Activated CD8-positive, alpha-beta T cell treated with anti-CD3 and anti-CD28 coated beads for 36 hours (primary cell): ENCODE data around the gene RTBDN. TPM values are rescaled to one million over a fixed set of nuclear protein-coding genes. Genes with fewer than 3 reads are reported as not detected.

ENCODE experiments used
- ATAC-seq: fragments of 200-7000 bp; cut with Tn5 transposase; one replicate; pipeline ENCODE4 v1.10.0; 2021; ENCODE audit warnings: mild to moderate bottlenecking, moderate library complexity
- CTCF ChIA-PET: fragments of 350-600 bp; sonication (Branson Sonifier 250); formaldehyde crosslinking; loops from one replicate; lab custom pipeline; 2021; ENCODE audit warnings: antibody characterized with exemption; lab: Charles Lee
- POLR2A ChIA-PET: fragments of 350-600 bp; sonication (Branson Sonifier 250); formaldehyde crosslinking; loops from one replicate; lab custom pipeline; 2021; ENCODE audit warnings: antibody characterized with exemption; lab: Charles Lee
- DNase-seq: peaks from one replicate; pipeline ENCODE4 v3.0.0-alpha.2; 2020
- H3K27ac Mint-ChIP-seq: one replicate; pipeline ENCODE4 v1.8.0; 2021; ENCODE audit warnings: mild to moderate bottlenecking, mixed read lengths
- H3K27me3 Mint-ChIP-seq: one replicate; pipeline ENCODE4 v1.8.0; 2021; ENCODE audit warnings: mixed read lengths
- H3K36me3 Mint-ChIP-seq: one replicate; pipeline ENCODE4 v1.8.0; 2021; ENCODE audit warnings: low read depth, mixed read lengths
- H3K4me1 Mint-ChIP-seq: one replicate; pipeline ENCODE4 v1.8.0; 2021; ENCODE audit warnings: low read depth, mixed read lengths
- H3K4me3 Mint-ChIP-seq: one replicate; pipeline ENCODE4 v1.8.0; 2021; ENCODE audit warnings: mild to moderate bottlenecking, moderate library complexity, mixed read lengths
- H3K9me3 Mint-ChIP-seq: one replicate; pipeline ENCODE4 v1.8.0; 2021; ENCODE audit warnings: mixed read lengths
- CTCF ChIP-seq: fragments of 200-600 bp; IDR thresholded peaks from one replicate; pipeline ENCODE4 v1.8.0; 2022; ENCODE audit warnings: antibody characterized with exemption, mild to moderate bottlenecking
- intact Hi-C: fragments of 100-400 bp; cut with micrococcal nuclease; formaldehyde crosslinking; loops from one replicate; pipeline ENCODE4 v1.10.0; 2022
- total RNA-seq, 2 experiments: library from RNA; stranded (reverse); gene quantifications; one replicate each; pipeline ENCODE4 v1.2.3, GENCODE V29; 2021

Gene RTBDN
- total RNA-seq, result not detected

- ATAC-seq (no peak), DNase-seq (peak; percentile 63)
- intact Hi-C loops, result no loop called here
- ChIA-PET POLR2A (interaction anchor here (1.3 to 1.4 kb wide), 3 partner anchors 10 to 99 kb away, joined by 3 read pairs; partner anchors contain the start of genes FARSA and GET3), CTCF (interaction anchor here (0.8 to 1.5 kb wide), 5 partner anchors 10 to 101 kb away, joined by 3 to 13 read pairs (median 5); no protein-coding TSS in a partner anchor)
- Mint-ChIP-seq H3K4me1 (peaks cover 30% of the 10 kb centered on the region), H3K27me3 (peaks cover 76% of the 10 kb centered on the region), H3K9me3 (peaks cover 1% of the 10 kb centered on the region), H3K4me3 (peak within 1 kb of the TSS; percentile 31), H3K36me3 (no peaks in the 10 kb centered on the region), H3K27ac (no peak within 1 kb of the TSS)
- TF ChIP-seq CTCF, result no peak
These were observed at the start of gene RTBDN for GRCh38 chr19:12834566-12834943. RTBDN (minus strand) TSS chr19:12834579; CDS start chr19:12829979, 4,600 bp downstream.

GRCh38 chr19:12882589-12882988 lies 48.2 kb upstream of the RTBDN start:
- intact Hi-C loops, result loop anchor here (10.0 kb wide), 1 partner anchor 52 kb away; the partner anchor contains the start of genes CALR and FARSA
- CTCF ChIA-PET, result interaction anchor here (0.9 to 9.0 kb wide), 7 partner anchors 8 to 125 kb away, joined by 3 to 67 read pairs (median 6); partner anchors contain the start of gene GCDH

GRCh38 chr19:12881172-12881808 lies 46.9 kb upstream of the RTBDN start, which contains the start of gene DNASE2:
DNASE2 (minus strand) TSS chr19:12881449; CDS start chr19:12881375, 74 bp downstream.
- POLR2A ChIA-PET, result interaction anchor here (1.1 to 2.6 kb wide), 4 partner anchors 8 to 58 kb away, joined by 3 to 9 read pairs (median 4); partner anchors contain the start of gene CALR
- peak; percentile 73 for ATAC-seq
- intact Hi-C loops, result loop anchor here (10.0 kb wide), 1 partner anchor 54 kb away; the partner anchor contains the start of genes CALR and FARSA

More at GRCh38 chr19:12882589-12882988, 48.2 kb upstream of the RTBDN start:
- peaks cover 18% of the 10 kb centered on the region for H3K4me1 Mint-ChIP-seq
- no peaks in the 10 kb centered on the region for H3K27me3 Mint-ChIP-seq
- ATAC-seq, result no peak
- no peak overlapping the region for H3K27ac Mint-ChIP-seq
- H3K36me3 Mint-ChIP-seq, result peaks cover 6% of the 10 kb centered on the region
- H3K4me3 Mint-ChIP-seq, result peak overlapping the region; percentile 90
- no peak for DNase-seq
- POLR2A ChIA-PET, result interaction anchor here (0.6 to 2.6 kb wide), 4 partner anchors 10 to 201 kb away, joined by 3 to 9 read pairs (median 4); partner anchors contain the start of genes DHPS and GET3
- peaks cover 7% of the 10 kb centered on the region for H3K9me3 Mint-ChIP-seq
- no peak for TF ChIP-seq CTCF

GRCh38 chr19:12880551-12881171 lies 46.3 kb upstream of the RTBDN start:
- DNase-seq (peak; percentile 32), ATAC-seq (no peak)
- POLR2A ChIA-PET, result interaction anchor here (1.1 to 2.6 kb wide), 4 partner anchors 8 to 58 kb away, joined by 3 to 9 read pairs (median 4); partner anchors contain the start of gene CALR
- Mint-ChIP-seq H3K36me3 (peaks cover 6% of the 10 kb centered on the region), H3K27ac (peak overlapping the region; percentile 88), H3K27me3 (no peaks in the 10 kb centered on the region), H3K4me3 (peak overlapping the region; percentile 90), H3K9me3 (peaks cover 7% of the 10 kb centered on the region), H3K4me1 (peaks cover 16% of the 10 kb centered on the region)
- no peak for TF ChIP-seq CTCF
- intact Hi-C loops, result loop anchor here (10.0 kb wide), 1 partner anchor 54 kb away; the partner anchor contains the start of genes CALR and FARSA
- CTCF ChIA-PET, result interaction anchor here (1.0 to 9.0 kb wide), 9 partner anchors 8 to 123 kb away, joined by 3 to 67 read pairs (median 6); no protein-coding TSS in a partner anchor

More at GRCh38 chr19:12881172-12881808, 46.9 kb upstream of the RTBDN start, which contains the start of gene DNASE2:
- peak; percentile 96 for DNase-seq
- TF ChIP-seq CTCF, result no peak
- Mint-ChIP-seq H3K36me3 (peaks cover 6% of the 10 kb centered on the region), H3K27me3 (no peaks in the 10 kb centered on the region), H3K4me3 (peak within 1 kb of the TSS; percentile 90), H3K27ac (peak within 1 kb of the TSS; percentile 88), H3K4me1 (peaks cover 16% of the 10 kb centered on the region), H3K9me3 (peaks cover 7% of the 10 kb centered on the region)
- CTCF ChIA-PET, result interaction anchor here (0.8 to 9.0 kb wide), 11 partner anchors 9 to 124 kb away, joined by 3 to 67 read pairs (median 5); partner anchors contain the start of gene GCDH
